Upper lobe of left lung (tissue), 4 donors: ENCODE data around the gene S100A4.

Experiments used
- EP300 ChIP-seq, 4 donors: sonication (generic); formaldehyde crosslinking; IDR thresholded peaks; one replicate each; pipeline ENCODE4 v1.5.1; 2017; ENCODE audit warnings: antibody characterized with exemption in 4 of 4, control low read depth in 2 of 4
- POLR2A ChIP-seq, 4 donors: fragments of 450-650 bp; IDR thresholded peaks; one replicate each; pipeline ENCODE4 v1.5.1; 2016 to 2017; ENCODE audit warnings: antibody characterized with exemption in 4 of 4, mild to moderate bottlenecking in 2 of 4
- POLR2AphosphoS5 ChIP-seq, 2 donors: sonication (generic); formaldehyde crosslinking; IDR thresholded peaks; one replicate each; pipeline ENCODE4 v1.5.1; 2017; ENCODE audit warnings: antibody characterized with exemption in 2 of 2
- TF ChIP-seq, protein P1 (sequence below), 6 experiments: fragments of 450-650 bp in 4 of 6; fragments of 200-600 bp in 2 of 6; sonication (generic) in 2 of 6; IDR thresholded peaks; one replicate each; pipeline ENCODE4 v1.5.1; 2016 to 2019; ENCODE audit warnings: antibody characterized with exemption in 6 of 6

DNA sequence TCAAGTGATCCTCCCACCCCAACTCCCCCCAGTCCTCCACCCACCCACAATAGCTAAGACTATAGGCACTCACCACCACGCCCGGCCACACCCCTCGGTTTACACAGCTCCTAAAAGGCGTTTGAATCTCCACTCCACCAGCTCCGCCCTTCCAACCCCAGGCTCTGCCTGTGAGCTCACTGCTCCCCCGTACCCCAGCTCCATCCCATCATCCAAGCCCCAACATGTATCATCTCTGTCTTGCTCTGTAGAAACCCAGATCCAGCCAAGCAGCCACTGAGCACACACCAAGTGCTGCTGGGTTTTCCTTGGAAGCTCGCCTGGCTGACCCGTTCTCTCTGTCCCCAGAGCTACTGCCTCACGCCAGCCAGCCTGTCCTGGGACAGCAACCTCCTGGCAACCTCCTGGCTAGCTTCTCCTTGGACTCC, 32.0 kb upstream of the S100A4 start:
- TF ChIP-seq, protein P1, sequence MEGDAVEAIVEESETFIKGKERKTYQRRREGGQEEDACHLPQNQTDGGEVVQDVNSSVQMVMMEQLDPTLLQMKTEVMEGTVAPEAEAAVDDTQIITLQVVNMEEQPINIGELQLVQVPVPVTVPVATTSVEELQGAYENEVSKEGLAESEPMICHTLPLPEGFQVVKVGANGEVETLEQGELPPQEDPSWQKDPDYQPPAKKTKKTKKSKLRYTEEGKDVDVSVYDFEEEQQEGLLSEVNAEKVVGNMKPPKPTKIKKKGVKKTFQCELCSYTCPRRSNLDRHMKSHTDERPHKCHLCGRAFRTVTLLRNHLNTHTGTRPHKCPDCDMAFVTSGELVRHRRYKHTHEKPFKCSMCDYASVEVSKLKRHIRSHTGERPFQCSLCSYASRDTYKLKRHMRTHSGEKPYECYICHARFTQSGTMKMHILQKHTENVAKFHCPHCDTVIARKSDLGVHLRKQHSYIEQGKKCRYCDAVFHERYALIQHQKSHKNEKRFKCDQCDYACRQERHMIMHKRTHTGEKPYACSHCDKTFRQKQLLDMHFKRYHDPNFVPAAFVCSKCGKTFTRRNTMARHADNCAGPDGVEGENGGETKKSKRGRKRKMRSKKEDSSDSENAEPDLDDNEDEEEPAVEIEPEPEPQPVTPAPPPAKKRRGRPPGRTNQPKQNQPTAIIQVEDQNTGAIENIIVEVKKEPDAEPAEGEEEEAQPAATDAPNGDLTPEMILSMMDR (IDR thresholded peaks at IDR 0.05), result no peak
- TF ChIP-seq POLR2AphosphoS5 (IDR thresholded peaks at IDR 0.05) (no peak), POLR2A (IDR thresholded peaks at IDR 0.05) (no peak), EP300 (IDR thresholded peaks at IDR 0.05) (no peak)
